Glutamatergic neuron (in vitro differentiated cells): ENCODE data around the gene ACO1. TPM values are rescaled to one million over a fixed set of nuclear protein-coding genes. Genes with fewer than 3 reads are reported as not detected.

Experiments used
- DNase-seq: peaks from one replicate; pipeline ENCODE4 v3.0.0; 2022
- H3K27ac Mint-ChIP-seq: one replicate; pipeline ENCODE4 v1.8.0; 2020; ENCODE audit warnings: mild to moderate bottlenecking, mixed read lengths, inconsistent platforms; ENCODE audit not compliant: unreplicated experiment
- H3K27me3 Mint-ChIP-seq: one replicate; pipeline ENCODE4 v1.8.0; 2020; ENCODE audit warnings: mild to moderate bottlenecking, moderate library complexity, mixed read lengths, inconsistent platforms; ENCODE audit not compliant: unreplicated experiment
- H3K36me3 Mint-ChIP-seq: one replicate; pipeline ENCODE4 v1.8.0; 2020; ENCODE audit warnings: mild to moderate bottlenecking, mixed read lengths, inconsistent platforms; ENCODE audit not compliant: unreplicated experiment
- H3K4me1 Mint-ChIP-seq: one replicate; pipeline ENCODE4 v1.8.0; 2020; ENCODE audit warnings: mild to moderate bottlenecking, low read depth, mixed read lengths, inconsistent platforms; ENCODE audit not compliant: unreplicated experiment
- H3K4me3 Mint-ChIP-seq: one replicate; pipeline ENCODE4 v1.8.0; 2020; ENCODE audit warnings: mild to moderate bottlenecking, mixed read lengths, inconsistent platforms; ENCODE audit not compliant: unreplicated experiment
- H3K9me3 Mint-ChIP-seq: one replicate; pipeline ENCODE4 v1.8.0; 2020; ENCODE audit warnings: mild to moderate bottlenecking, moderate library complexity, mixed read lengths, inconsistent platforms; ENCODE audit not compliant: unreplicated experiment
- CTCF ChIP-seq: fragments of 200-600 bp; sonication (generic); IDR thresholded peaks from one replicate; pipeline ENCODE4 v1.5.0; 2021; ENCODE audit not compliant: partially characterized antibody, unreplicated experiment
- total RNA-seq: library from RNA; stranded (reverse); fragmentation: NEBNext Ultra II Directional; extraction: Animal tissue kit (Norgen Biotek cat#: 25700); gene quantifications from one replicate; pipeline ENCODE4 v1.2.1, GENCODE V29; 2021; ENCODE audit not compliant: unreplicated experiment

The ACO1 gene
- total RNA-seq, 1 donor from 2014 or later, result 17.6 TPM

- Mint-ChIP-seq H3K27me3 (peaks cover 8% of the 10 kb centered on the region), H3K36me3 (no peaks in the 10 kb centered on the region), H3K9me3 (no peaks in the 10 kb centered on the region), H3K4me1 (peaks cover 2% of the 10 kb centered on the region), H3K27ac (no peak overlapping the region), H3K4me3 (peak overlapping the region; percentile 47)
- no peak for TF ChIP-seq CTCF
- DNase-seq, result no peak
Observed at GRCh38 chr9:32382565-32383320, 1.7 kb upstream of the ACO1 start.

- no peak for DNase-seq
- Mint-ChIP-seq H3K9me3 (no peaks in the 10 kb centered on the region), H3K27me3 (peaks cover 8% of the 10 kb centered on the region), H3K4me1 (peaks cover 2% of the 10 kb centered on the region), H3K36me3 (no peaks in the 10 kb centered on the region), H3K27ac (no peak overlapping the region), H3K4me3 (peak overlapping the region; percentile 86)
- no peak for TF ChIP-seq CTCF
Observed at GRCh38 chr9:32384002-32384363, 460 bp upstream of the ACO1 start.

GRCh38 chr9:32385152-32385884 lies 875 bp downstream of the ACO1 start:
- Mint-ChIP-seq H3K4me3 (peak overlapping the region; percentile 87), H3K27ac (no peak overlapping the region), H3K4me1 (peaks cover 2% of the 10 kb centered on the region), H3K27me3 (peaks cover 10% of the 10 kb centered on the region), H3K36me3 (no peaks in the 10 kb centered on the region), H3K9me3 (no peaks in the 10 kb centered on the region)
- TF ChIP-seq CTCF, result no peak
- no peak for DNase-seq

- no peak overlapping the region for H3K4me3 Mint-ChIP-seq
- DNase-seq, result no peak
- no peak overlapping the region for H3K27ac Mint-ChIP-seq
- H3K36me3 Mint-ChIP-seq, result no peaks in the 10 kb centered on the region
- no peaks in the 10 kb centered on the region for H3K9me3 Mint-ChIP-seq
- no peak for TF ChIP-seq CTCF
- H3K27me3 Mint-ChIP-seq, result peaks cover 10% of the 10 kb centered on the region
- peaks cover 2% of the 10 kb centered on the region for H3K4me1 Mint-ChIP-seq
Observed at GRCh38 chr9:32385885-32386283, 1.4 kb downstream of the ACO1 start.

DNA sequence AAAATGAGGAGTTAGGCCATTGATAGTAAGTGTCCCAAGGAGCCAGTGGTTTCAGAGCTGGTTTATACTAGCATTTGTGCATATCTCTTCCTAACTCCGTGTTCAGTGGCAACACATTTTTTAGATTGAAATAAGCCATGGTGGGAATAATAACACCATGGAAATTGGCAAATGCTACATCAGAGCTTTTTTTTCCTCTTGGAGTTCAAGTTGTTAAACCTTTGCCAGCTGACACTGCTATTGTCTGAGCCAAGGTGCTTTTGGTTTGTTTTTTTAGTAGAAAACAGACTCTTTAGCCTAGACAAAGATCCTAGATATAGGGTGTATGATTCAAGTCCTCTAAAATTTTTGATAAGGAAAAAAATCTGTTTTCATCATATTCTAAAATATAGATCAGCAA lies 2.8 kb downstream of the ACO1 start:
- H3K4me3 Mint-ChIP-seq, result no peak overlapping the region
- no peak for TF ChIP-seq CTCF
- H3K9me3 Mint-ChIP-seq, result no peaks in the 10 kb centered on the region
- H3K36me3 Mint-ChIP-seq, result no peaks in the 10 kb centered on the region
- H3K27me3 Mint-ChIP-seq, result peaks cover 9% of the 10 kb centered on the region
- peaks cover 2% of the 10 kb centered on the region for H3K4me1 Mint-ChIP-seq
- no peak overlapping the region for H3K27ac Mint-ChIP-seq
- DNase-seq, result no peak
